ENCODE data around the gene KCNK15.

- TF ChIP-seq CTCF (IDR thresholded peaks at IDR 0.05) (no peak), POLR2A (IDR thresholded peaks at IDR 0.05) (no peak)
These were observed 24.5 kb upstream of the KCNK15 start for GRCh38 chr20:44720997-44721784.
